Spinal cord (tissue), 10 donors: Measurements from ENCODE around the gene SORCS2. TPM values are rescaled to one million over a fixed set of nuclear protein-coding genes. Genes with fewer than 3 reads are reported as not detected.

Experiments
- DNase-seq, 6 donors: peaks; one replicate each; pipeline versions ENCODE4 v3.0.0 to v3.0.0-alpha.2; 2013 to 2015; ENCODE audit warnings: low spot score in 6 of 6, low read depth in 4 of 6
- H3K27ac ChIP-seq: one replicate; pipeline ENCODE4 v1.5.1; 2013; ENCODE audit warnings: low read depth, low read length, control low read depth
- H3K27me3 ChIP-seq: one replicate; pipeline ENCODE4 v1.6.1; 2013; ENCODE audit warnings: low read length; ENCODE audit not compliant: control insufficient read depth, insufficient read depth
- H3K36me3 ChIP-seq: one replicate; pipeline ENCODE4 v1.6.1; 2013; ENCODE audit warnings: low read length; ENCODE audit not compliant: control insufficient read depth, insufficient read depth
- H3K4me1 ChIP-seq: one replicate; pipeline ENCODE4 v1.6.1; 2013; ENCODE audit warnings: low read length; ENCODE audit not compliant: control insufficient read depth, insufficient read depth
- H3K4me3 ChIP-seq: one replicate; pipeline ENCODE4 v1.5.1; 2013; ENCODE audit warnings: low read depth, low read length, control low read depth
- H3K9me3 ChIP-seq: one replicate; pipeline ENCODE4 v1.6.1; 2013; ENCODE audit warnings: low read length; ENCODE audit not compliant: control insufficient read depth, insufficient read depth
- WGBS: methylation state at CpG from one replicate; pipeline ENCODE4 v1.1.5; 2013; ENCODE audit warnings: missing lambda C conversion rate; ENCODE audit not compliant: insufficient coverage; 5-methylcytosine and 5-hydroxymethylcytosine counted together
- polyA plus RNA-seq, 2 donors: library from polyadenylated mRNA; unstranded; fragments of 120-200 nt; gene quantifications; one replicate each; pipeline ENCODE4 v1.2.1, GENCODE V29; 2013; ENCODE audit not compliant: insufficient read length in 2 of 2
- total RNA-seq, 2 donors: library from RNA; depleted of rRNA in 1 of 2; stranded (reverse); fragments of 120-200 nt in 1 of 2; fragments of >200 nt in 1 of 2; gene quantifications; one replicate each; pipeline versions ENCODE4 v1.2.3 to v1.2.4, GENCODE V29; 2013 to 2014
- donor health status: healthy.

SORCS2 gene
- total and polyA plus RNA-seq, 4 donors: 7.3 to 24.8 (median 16.5) TPM

DNA sequence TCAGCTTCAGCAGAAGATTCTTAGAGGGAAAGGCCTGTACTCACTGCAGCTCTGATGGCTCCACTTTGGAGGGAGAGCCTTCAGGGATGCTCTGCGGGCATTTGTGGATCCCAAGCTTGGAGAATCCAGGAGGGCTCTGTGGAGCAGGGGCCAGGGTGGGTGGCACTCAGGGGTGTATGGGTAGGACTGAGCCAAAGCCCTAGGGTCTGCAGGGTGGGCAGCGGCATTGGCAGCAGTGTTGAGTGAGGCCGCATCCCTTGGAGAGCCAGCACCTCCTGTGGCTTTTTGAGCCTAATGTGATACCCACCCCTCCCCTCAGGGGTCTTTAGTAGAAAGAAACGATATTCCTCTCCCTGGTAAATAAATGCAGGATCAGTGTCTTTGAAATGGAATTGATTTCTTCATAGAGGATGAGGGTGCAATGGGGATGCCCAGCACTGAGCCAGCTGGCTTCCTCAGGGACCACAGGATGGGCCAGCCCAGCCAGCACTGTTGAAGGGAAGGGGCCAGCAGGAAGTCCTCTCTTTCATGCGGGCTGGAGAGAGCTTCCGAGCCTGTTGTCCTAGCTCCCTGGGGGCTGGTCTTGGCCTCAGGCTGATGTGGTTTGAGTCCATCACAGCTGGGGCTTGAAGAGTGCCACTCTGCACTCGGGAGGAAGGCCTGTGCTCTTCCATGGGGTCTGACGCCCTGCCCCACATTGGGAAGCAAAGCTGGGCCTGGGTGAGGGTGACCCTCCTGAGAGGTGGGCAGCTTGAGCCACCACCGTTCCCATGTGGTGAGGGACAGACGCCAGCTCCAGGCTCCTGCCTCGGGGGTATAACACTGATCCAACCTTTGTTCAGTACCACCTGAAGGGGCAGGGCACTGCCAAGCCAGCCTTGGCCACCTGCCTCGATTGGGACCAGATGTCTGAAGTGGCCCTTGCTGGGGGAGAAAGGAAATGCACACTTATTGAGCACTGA lies 192.9 kb downstream of the SORCS2 start:
- Histone ChIP-seq H3K27ac (no peak overlapping the region), H3K27me3 (peaks cover 7% of the 10 kb centered on the region)

DNA sequence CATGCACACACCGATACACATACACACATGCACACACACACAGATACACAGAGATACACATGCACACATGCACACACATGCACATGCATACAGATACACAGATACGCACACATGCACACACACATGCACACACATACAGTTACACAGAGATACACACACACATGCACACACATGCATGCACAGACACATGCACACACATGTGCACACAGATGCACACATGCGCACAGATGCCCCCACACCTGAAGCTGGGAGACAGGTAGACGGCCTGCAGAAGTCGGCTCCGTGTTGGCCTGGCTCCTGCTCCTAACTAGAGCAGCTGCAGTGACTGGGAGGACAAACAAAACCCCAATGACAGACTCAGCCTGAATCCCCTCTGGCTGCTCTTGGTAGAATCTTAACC lies 195.6 kb downstream of the SORCS2 start:
- Histone ChIP-seq H3K36me3 (no peaks in the 10 kb centered on the region), H3K9me3 (no peaks in the 10 kb centered on the region), H3K27ac (no peak overlapping the region), H3K4me1 (peaks cover 32% of the 10 kb centered on the region), H3K27me3 (peaks cover 3% of the 10 kb centered on the region), H3K4me3 (no peak overlapping the region)
- 90% methylated on average over 6 of the region's 6 CpGs for WGBS
- DNase-seq: no peak

More for the DNA sequence above, 192.9 kb downstream of the SORCS2 start:
- DNase-seq: no peak
- no peak overlapping the region for H3K4me3 ChIP-seq
- H3K36me3 ChIP-seq: no peaks in the 10 kb centered on the region
- peaks cover 35% of the 10 kb centered on the region for H3K4me1 ChIP-seq
- no peaks in the 10 kb centered on the region for H3K9me3 ChIP-seq
- WGBS: 72% methylated on average over 10 of the region's 12 CpGs

DNA sequence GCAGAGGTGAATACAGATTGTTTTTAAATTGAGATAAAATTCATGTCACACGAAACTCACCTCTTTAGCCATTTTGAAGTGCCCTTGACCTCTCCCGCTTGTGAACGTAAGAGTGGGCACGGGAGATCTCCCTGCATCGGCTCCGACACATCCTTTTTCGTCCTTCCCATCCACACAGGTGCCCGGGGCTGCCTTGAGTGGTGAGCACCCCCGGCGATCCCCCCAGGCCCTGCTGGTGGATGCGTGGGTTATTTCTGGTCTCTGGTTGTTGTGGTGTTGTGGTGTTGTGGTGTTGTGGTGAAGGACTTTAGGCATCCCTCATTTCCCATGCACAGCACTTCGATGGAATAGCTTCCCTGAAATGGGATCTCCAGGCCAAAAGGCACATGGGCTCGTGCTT lies 196.3 kb downstream of the SORCS2 start:
- H3K27me3 ChIP-seq: peaks cover 3% of the 10 kb centered on the region
- no peak overlapping the region for H3K27ac ChIP-seq
- no peak overlapping the region for H3K4me3 ChIP-seq
- DNase-seq: no peak
- H3K4me1 ChIP-seq: peaks cover 34% of the 10 kb centered on the region
- no peaks in the 10 kb centered on the region for H3K9me3 ChIP-seq
- WGBS: 68% methylated on average over 2 of the region's 13 CpGs
- H3K36me3 ChIP-seq: no peaks in the 10 kb centered on the region

DNA sequence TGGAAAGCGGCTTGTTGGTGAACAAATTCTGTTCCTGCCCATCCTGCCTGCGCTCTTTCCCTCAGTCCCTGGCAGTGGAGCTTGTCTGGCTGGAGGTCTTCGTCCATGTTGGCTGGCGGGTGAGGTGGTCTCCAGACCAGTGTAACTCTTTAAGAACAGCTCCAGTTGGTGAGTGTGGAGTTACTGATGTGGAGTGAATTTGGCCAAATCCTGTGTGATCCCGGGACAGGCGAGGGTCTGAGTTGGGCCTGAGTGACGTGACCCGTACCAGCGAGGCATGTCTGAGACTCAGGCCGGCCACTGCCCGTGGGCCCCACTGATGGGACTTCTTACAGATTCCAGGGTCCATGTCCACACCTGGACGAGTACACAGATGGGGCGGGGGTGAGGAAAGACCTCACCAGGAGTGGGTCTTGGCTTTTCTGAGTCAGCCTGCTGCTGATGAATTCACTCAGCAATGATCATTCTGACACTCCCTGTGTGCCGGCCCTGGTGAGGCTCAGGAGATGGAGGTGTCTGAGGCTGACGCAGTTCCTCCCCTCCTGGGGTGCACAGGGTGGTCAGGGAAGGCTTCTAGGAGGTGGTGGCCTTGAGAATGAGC lies 196.9 kb downstream of the SORCS2 start:
- H3K27me3 ChIP-seq: peaks cover 3% of the 10 kb centered on the region
- DNase-seq: no peak
- 88% methylated on average over 12 of the region's 15 CpGs for WGBS
- H3K9me3 ChIP-seq: no peaks in the 10 kb centered on the region
- no peak overlapping the region for H3K27ac ChIP-seq
- H3K36me3 ChIP-seq: no peaks in the 10 kb centered on the region
- H3K4me3 ChIP-seq: no peak overlapping the region
- H3K4me1 ChIP-seq: peaks cover 39% of the 10 kb centered on the region

- 56% methylated on average over 11 of the region's 12 CpGs for WGBS
- H3K27ac ChIP-seq: no peak overlapping the region
- DNase-seq: no peak
Measured at GRCh38 chr4:7389719-7390118, 197.4 kb downstream of the SORCS2 start.

GRCh38 chr4:7390336-7390735 lies 198.0 kb downstream of the SORCS2 start:
- Histone ChIP-seq H3K27ac (no peak overlapping the region), H3K27me3 (peaks cover 8% of the 10 kb centered on the region), H3K36me3 (no peaks in the 10 kb centered on the region), H3K9me3 (no peaks in the 10 kb centered on the region), H3K4me1 (peaks cover 50% of the 10 kb centered on the region), H3K4me3 (no peak overlapping the region)
- DNase-seq: no peak
- WGBS: 89% methylated on average over 13 of the region's 13 CpGs

More at GRCh38 chr4:7389719-7390118, 197.4 kb downstream of the SORCS2 start:
- Histone ChIP-seq H3K27me3 (peaks cover 3% of the 10 kb centered on the region), H3K9me3 (no peaks in the 10 kb centered on the region), H3K36me3 (no peaks in the 10 kb centered on the region), H3K4me1 (peaks cover 44% of the 10 kb centered on the region), H3K4me3 (no peak overlapping the region)

GRCh38 chr4:7390906-7391636 lies 198.7 kb downstream of the SORCS2 start:
- Histone ChIP-seq H3K36me3 (no peaks in the 10 kb centered on the region), H3K27ac (no peak overlapping the region), H3K9me3 (no peaks in the 10 kb centered on the region), H3K4me3 (no peak overlapping the region), H3K4me1 (peaks cover 57% of the 10 kb centered on the region), H3K27me3 (peaks cover 12% of the 10 kb centered on the region)
- WGBS: 85% methylated on average over 17 of the region's 18 CpGs
- DNase-seq: no peak

- no peak overlapping the region for H3K27ac ChIP-seq
- H3K4me1 ChIP-seq: peaks cover 63% of the 10 kb centered on the region
- H3K27me3 ChIP-seq: peaks cover 17% of the 10 kb centered on the region
- no peak overlapping the region for H3K4me3 ChIP-seq
- no peaks in the 10 kb centered on the region for H3K36me3 ChIP-seq
- DNase-seq: no peak
- no peaks in the 10 kb centered on the region for H3K9me3 ChIP-seq
- 77% methylated on average over 14 of the region's 18 CpGs for WGBS
Measured at GRCh38 chr4:7391637-7392437, 199.5 kb downstream of the SORCS2 start.
